Measurements from ENCODE around the gene BNC2. TPM values are rescaled to one million over a fixed set of nuclear protein-coding genes. Genes with fewer than 3 reads are reported as not detected.

The BNC2 gene
- total RNA-seq, 1 donor from 2014 or later: 196 TPM

DNA sequence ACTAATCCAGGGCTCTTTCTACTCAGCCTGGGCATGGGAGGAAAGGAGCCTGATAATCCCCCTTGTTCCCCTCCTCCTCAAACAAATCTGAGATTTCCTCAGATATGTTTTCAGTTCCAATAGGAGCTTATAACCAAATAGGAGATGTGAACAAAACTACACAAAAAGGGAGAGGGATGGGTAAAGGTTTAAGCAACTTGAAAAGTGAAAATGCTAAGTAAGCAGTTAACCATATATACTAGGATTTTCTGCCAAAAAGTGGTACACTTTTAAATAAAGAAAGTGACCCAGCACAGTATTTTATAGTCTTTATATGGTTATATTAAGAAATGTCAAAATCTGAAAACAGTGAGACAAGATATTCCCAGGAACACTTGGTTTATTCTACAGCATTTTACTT, 275.7 kb downstream of the BNC2 start:
- ATAC-seq (no peak), DNase-seq (ENCODE audit: low spot score) (no peak)
- intact Hi-C loops (cut with DNase I): no loop called here

DNA sequence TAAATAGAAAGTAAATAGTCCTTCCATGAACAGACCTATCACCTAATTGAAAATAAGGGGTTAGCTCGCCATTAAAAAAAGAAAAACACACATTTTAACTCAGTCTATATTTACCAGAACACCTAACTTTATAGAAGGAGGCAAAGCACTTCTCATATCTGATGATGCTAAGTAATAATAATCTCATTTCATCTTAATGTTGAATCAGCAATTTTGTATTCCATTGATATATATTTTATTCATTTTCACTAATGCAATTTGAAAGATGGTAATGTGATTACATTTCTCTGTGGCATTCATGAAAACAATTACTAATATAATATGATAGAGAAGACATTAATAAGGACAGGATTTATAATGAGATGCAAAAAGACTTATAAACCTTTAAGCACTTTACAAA, 276.7 kb downstream of the BNC2 start:
- no peak for DNase-seq (ENCODE audit: low spot score)
- ATAC-seq: no peak
- intact Hi-C loops (cut with DNase I): no loop called here

DNA sequence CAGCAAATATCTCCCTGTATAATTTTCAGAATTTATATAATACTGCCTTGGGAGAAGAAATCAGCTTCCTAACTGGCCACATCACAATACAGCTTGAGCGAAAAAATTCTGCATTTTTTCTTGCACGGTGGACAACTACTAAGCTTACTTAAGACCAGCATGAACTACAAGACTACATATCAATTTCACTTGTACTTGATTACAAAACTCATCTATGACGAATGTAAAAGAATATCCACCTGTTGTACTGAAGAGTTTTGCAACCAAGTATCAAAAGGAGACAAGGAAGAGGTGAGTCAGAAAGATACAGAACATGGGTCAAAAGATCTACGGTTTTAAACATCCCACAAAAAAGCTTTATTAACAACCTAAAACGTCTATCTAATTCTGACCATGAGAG, 279.4 kb downstream of the BNC2 start:
- DNase-seq (ENCODE audit: low spot score): no peak
- intact Hi-C loops (cut with DNase I): no loop called here
- ATAC-seq: no peak

DNA sequence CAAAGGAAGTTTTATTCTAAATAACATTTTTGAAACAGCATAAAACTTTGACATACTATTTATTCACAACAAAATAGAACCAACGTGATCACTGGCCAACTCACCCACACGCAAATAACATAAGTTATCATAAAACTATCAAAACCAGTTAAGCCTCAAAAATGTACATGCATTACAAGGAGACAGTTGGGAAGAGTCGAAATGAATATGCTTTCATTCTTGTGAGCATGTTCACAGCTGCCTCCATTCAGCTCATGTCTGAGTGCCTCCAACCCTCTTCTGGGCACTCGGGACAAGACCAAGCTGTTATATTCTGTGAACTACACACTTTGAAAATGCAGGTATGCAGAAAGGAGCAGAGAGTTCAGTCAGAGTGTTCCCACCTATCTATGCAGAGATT, 284.9 kb downstream of the BNC2 start:
- intact Hi-C loops (cut with DNase I): no loop called here
- ATAC-seq: no peak
- DNase-seq (ENCODE audit: low spot score): no peak

DNA sequence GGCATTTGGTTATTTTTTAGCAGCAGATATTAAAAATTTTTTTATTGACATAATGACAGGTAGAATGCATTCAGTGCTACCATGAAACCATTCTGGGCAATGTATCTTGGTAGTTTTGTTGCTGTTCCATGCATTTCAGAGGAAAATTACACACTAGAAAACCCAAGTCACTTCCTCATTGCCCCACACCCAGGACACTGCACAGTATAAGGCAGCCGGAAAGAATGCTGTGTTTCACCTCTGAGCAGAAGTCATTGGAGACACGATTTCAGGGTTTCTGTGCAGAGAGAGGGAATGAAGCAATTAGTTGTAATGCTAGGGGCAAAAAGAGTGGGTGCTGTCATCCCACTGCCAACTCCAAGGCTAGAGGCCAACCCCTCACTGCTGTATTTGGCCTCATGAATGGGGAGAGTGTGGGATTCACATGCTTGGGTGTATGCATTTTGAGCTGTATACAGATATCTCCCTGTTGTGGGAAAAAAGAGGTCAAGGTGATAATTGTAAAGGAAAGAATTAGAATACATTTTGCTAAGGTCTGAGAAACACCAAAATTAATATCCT, 290.5 kb downstream of the BNC2 start:
- intact Hi-C loops (cut with DNase I): no loop called here
- ATAC-seq: no peak
- no peak for DNase-seq (ENCODE audit: low spot score)

- intact Hi-C loops (cut with DNase I): no loop called here
- DNase-seq (ENCODE audit: low spot score) (no peak), ATAC-seq (peak; percentile 23)
Observed at GRCh38 chr9:16575986-16576245, 294.6 kb downstream of the BNC2 start.

GRCh38 chr9:16575142-16575985, 295.1 kb downstream of the BNC2 start:
- ATAC-seq (no peak), DNase-seq (ENCODE audit: low spot score) (no peak)
- intact Hi-C loops (cut with DNase I): no loop called here

GRCh38 chr9:16572005-16572734, 298.3 kb downstream of the BNC2 start:
- DNase-seq (ENCODE audit: low spot score): no peak
- intact Hi-C loops (cut with DNase I): no loop called here
- no peak for ATAC-seq

- peak; percentile 39 for ATAC-seq
- intact Hi-C loops (cut with DNase I): no loop called here
- no peak for DNase-seq (ENCODE audit: low spot score)
Observed at GRCh38 chr9:16571127-16571802, 299.2 kb downstream of the BNC2 start.

- intact Hi-C loops (cut with DNase I): no loop called here
- no peak for ATAC-seq
- DNase-seq (ENCODE audit: low spot score): no peak
Observed at GRCh38 chr9:16563446-16563845, 307.0 kb downstream of the BNC2 start.

DNA sequence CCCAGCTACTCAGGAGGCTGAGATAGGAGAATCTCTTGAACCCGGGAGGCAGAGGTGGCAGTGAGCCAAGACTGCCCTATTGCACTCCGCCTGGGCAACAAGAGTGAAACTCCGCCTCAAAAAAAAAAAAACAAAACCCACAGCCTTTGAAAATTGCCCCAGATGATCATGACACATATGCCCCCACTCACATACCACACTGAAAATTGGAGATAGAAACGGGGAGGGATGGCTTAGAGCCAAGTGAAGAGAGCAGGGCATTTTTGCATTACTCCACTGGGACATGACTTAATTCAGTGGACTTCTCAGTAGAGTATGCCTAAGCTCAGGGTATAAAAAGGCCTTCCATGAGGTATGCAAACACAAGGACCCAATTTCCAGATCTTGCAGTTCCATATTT, 309.3 kb downstream of the BNC2 start:
- ATAC-seq (no peak), DNase-seq (ENCODE audit: low spot score) (no peak)
- intact Hi-C loops (cut with DNase I): no loop called here

DNA sequence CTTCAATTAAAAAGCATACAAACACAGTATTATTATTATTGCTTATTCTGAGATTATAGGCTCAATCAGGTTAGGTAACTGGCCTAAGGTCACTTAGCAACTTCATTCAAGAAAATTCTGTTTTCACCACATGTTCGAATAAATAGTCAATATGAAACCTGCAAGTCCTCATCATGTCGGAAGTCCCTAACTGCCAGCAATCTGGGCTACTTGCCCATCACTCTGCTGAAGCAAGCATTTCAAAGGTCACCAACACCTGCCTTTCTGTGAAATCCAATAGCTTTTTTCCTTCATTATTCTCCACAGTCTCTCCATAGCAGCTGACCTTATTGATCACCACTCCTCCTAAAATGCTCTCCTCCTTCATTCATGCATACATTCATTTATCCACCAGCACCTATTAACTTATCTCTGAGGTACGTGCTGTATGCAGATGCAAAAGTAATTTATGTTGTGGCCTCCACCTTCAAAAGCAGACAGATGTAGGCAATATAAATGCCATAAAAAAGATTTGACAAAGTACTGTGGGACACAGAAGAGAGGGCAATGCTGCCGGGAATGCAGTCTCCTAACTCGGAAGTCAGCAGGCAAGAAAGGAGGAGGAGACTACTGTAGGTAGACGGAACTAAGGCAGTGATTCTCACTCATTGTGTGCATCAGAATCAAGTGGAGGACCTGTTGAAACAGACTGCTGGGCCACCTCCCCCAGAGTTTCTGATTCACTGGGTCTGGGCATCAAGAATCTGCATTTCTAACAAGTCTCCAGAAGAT, 310.9 kb downstream of the BNC2 start:
- ATAC-seq (peak; percentile 21), DNase-seq (ENCODE audit: low spot score) (no peak)
- intact Hi-C loops (cut with DNase I): no loop called here

GRCh38 chr9:16555802-16556201, 314.7 kb downstream of the BNC2 start:
- DNase-seq (ENCODE audit: low spot score): no peak
- intact Hi-C loops (cut with DNase I): no loop called here
- ATAC-seq: no peak

- ATAC-seq: no peak
Observed at GRCh38 chr9:16553869-16554540, 316.5 kb downstream of the BNC2 start.

DNA sequence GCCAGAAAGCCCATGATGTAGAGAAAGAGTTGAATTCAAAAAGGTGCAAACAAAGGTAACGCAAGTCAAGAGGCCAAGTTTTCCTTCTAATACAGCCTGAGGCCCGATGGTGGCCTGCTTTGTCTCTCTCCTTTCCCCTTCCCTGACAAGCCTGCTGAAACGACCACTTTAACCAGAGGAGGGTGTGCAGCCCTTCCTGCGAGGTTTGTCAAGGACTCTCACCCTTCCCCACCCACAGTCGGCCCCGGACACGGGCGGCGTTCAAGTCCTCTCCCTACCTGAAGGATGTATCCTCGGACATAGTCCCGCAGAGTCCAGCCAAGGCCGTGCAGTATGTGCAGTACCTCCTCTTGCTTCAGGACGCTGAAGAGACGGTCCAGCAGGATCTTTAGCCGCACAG, 318.2 kb downstream of the BNC2 start:
- ATAC-seq: no peak
- intact Hi-C loops (cut with DNase I): no loop called here
- no peak for DNase-seq (ENCODE audit: low spot score)

More at GRCh38 chr9:16553869-16554540, 316.5 kb downstream of the BNC2 start:
- DNase-seq (ENCODE audit: low spot score): no peak
- intact Hi-C loops (cut with DNase I): no loop called here

DNA sequence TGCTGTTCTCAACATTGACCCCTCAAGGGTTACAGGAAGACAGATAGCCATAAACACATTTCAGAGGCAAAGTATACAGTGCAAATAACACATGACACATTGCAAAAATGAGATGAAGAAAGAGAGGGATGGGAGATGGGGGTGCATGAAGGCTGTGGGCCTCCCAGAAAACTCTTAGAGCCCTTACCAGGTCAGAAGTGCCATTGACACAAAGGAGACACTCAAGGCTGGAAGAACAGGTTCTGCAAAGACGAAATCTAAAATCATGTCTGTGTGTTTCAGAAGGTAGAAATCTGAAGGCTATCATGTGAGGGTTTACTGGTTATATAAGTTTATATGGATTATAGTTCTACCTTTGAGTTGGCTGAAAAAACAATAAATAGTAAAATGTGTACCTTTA, 318.8 kb downstream of the BNC2 start:
- ATAC-seq (no peak), DNase-seq (ENCODE audit: low spot score) (no peak)
- intact Hi-C loops (cut with DNase I): no loop called here

DNA sequence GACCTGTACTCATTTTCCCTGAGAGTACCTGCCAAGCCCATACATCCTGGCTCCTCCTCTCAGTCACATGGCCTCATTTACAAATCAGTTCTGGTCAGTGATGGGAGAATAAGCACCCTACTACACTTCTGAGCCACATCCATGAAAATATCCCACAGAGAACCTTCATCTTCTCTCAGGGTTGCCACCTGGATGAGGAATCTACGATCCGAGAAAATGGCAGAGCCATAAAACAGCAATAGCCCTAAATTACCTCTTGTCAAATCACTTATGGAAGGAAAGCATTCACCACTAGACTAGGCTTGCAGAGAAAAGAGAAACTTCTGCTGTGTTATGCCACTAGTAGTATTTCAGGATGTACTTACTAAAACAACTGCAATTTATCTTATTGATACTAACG, 324.8 kb downstream of the BNC2 start:
- ATAC-seq (no peak), DNase-seq (ENCODE audit: low spot score) (no peak)
- intact Hi-C loops (cut with DNase I): loop anchor here (5.0 kb wide), 1 partner anchor 1772 kb away; no protein-coding TSS in a partner anchor

GRCh38 chr9:16544842-16545241, 325.6 kb downstream of the BNC2 start:
- ATAC-seq (no peak), DNase-seq (ENCODE audit: low spot score) (no peak)
- intact Hi-C loops (cut with DNase I): loop anchor here (5.0 kb wide), 1 partner anchor 1772 kb away; no protein-coding TSS in a partner anchor

GRCh38 chr9:16543686-16544085, 326.8 kb downstream of the BNC2 start:
- ATAC-seq: no peak
- intact Hi-C loops (cut with DNase I): no loop called here
- no peak for DNase-seq (ENCODE audit: low spot score)

All from sciatic nerve (tissue), 2 donors.